ENCODE measurements around the gene AGPS.

Gene AGPS

DNA sequence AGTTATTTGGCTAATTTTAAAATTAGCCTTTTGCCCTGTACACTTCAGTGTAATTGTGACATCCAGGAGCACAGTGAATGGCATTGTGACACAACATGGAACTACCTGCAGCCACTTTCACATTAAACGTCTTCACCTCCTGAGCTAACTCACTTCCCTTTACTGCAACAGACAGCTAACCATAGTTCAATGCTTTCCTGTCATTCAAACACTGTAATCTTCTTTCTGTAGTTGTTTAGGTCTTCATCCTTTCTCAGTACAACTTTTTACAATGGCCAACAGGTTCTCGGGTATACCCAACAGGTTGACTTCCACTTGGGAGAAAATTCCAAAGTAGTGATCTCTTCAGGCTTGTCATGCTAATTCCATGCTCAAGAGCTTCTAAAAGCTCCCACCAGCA lies 8.6 kb upstream of the AGPS start:
- Histone ChIP-seq H4K20me1 (no peaks in the 10 kb centered on the region), H3K27me3 (no peaks in the 10 kb centered on the region), H3K36me3 (no peaks in the 10 kb centered on the region), H3K9ac (no peak overlapping the region), H3K9me3 (no peaks in the 10 kb centered on the region), H3K27ac (no peak overlapping the region), H3K4me2 (no peak overlapping the region), H3K4me1 (no peaks in the 10 kb centered on the region), H3K4me3 (no peak overlapping the region)
- no peak for TF ChIP-seq Cebpa-rat (IDR thresholded peaks at IDR 0.05)

GRCh38 chr2:177385151-177385550 lies 7.4 kb upstream of the AGPS start:
- Histone ChIP-seq H3K9ac (no peak overlapping the region), H3K4me3 (no peak overlapping the region), H4K20me1 (no peaks in the 10 kb centered on the region), H3K4me1 (no peaks in the 10 kb centered on the region), H3K4me2 (no peak overlapping the region), H3K27ac (no peak overlapping the region), H3K9me3 (no peaks in the 10 kb centered on the region), H3K36me3 (no peaks in the 10 kb centered on the region), H3K27me3 (no peaks in the 10 kb centered on the region)
- no peak for TF ChIP-seq Cebpa-rat (IDR thresholded peaks at IDR 0.05)

DNA sequence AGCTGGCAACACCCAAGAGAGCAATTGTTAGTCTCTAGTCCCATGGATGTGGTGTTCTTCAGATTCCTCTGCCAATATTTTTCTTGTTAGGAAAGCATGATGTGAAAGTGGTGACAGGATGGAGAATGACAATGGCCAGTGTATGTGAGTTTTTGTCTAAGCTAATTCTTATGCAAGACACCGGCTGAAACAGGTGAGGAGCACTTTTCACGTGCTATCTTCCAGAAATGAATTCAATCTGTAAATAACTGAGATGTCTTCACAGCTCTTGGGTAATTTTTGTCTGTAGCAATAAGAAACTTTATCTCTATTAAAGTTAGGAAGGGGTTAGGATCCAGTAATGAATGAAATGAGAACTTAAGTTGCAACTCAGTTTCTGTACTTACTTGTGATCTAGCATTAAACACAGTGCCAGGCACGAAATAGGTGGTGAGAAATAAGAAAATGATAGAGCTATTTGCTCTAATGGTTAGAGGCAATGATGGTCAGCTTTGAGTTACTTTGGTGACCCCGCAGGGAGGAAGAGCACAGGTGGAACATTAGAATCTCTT lies 676 bp upstream of the AGPS start:
- H3K9ac ChIP-seq = no peak overlapping the region
- peaks cover 26% of the 10 kb centered on the region for H3K27me3 ChIP-seq
- 0 out of 2 replicates have a peak, but pooled peaks cover under 1% of the 10 kb centered on the region for H3K36me3 ChIP-seq

DNA sequence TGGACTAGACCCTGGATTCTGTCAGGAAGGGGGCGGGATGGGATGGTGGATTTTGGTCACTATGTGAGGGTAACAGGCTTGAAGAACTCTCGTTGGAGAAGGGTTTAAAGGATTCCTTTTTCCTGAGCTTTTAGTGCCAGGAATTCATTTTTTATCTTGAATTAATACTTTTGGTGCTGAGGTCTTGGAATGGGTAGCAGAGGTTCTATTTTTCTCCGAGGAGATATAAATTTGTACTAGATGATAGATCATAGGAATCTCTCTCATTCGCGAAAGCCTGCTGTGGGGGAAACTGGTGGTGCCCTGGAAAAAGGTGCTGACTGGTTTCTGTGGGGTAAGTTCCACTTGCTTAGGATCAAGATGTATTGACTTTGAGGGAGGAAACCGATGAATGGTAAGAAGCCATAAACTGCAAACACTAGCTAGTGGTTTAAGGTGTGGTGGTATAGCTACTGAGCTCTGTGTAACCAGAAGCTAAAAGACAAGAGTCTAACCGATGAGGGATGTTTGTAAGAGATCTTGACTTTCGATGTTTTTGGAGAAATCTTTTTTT lies 706 bp downstream of the AGPS start:
- Histone ChIP-seq H3K36me3 (peaks cover 6% of the 10 kb centered on the region; the same call in 1 of the 2 replicates), H3K9ac (peak overlapping the region; percentile 87), H4K20me1 (peaks cover 8% of the 10 kb centered on the region; the same call in 1 of the 2 replicates), H3K9me3 (no peaks in the 10 kb centered on the region), H3K27ac (peak overlapping the region; percentile 84), H3K4me3 (peak overlapping the region; percentile 87), H3K4me2 (peak overlapping the region; percentile 92), H3K4me1 (peaks cover 29% of the 10 kb centered on the region), H3K27me3 (peaks cover 26% of the 10 kb centered on the region)
- no peak for TF ChIP-seq Cebpa-rat (IDR thresholded peaks at IDR 0.05)

More for the DNA sequence above, 676 bp upstream of the AGPS start:
- no peaks in the 10 kb centered on the region for H4K20me1 ChIP-seq
- peak overlapping the region; percentile 92 for H3K4me2 ChIP-seq
- H3K9me3 ChIP-seq = no peaks in the 10 kb centered on the region
- H3K4me3 ChIP-seq = peak overlapping the region; percentile 87
- no peak for TF ChIP-seq Cebpa-rat (IDR thresholded peaks at IDR 0.05)
- H3K27ac ChIP-seq = no peak overlapping the region
- peaks cover 29% of the 10 kb centered on the region for H3K4me1 ChIP-seq

DNA sequence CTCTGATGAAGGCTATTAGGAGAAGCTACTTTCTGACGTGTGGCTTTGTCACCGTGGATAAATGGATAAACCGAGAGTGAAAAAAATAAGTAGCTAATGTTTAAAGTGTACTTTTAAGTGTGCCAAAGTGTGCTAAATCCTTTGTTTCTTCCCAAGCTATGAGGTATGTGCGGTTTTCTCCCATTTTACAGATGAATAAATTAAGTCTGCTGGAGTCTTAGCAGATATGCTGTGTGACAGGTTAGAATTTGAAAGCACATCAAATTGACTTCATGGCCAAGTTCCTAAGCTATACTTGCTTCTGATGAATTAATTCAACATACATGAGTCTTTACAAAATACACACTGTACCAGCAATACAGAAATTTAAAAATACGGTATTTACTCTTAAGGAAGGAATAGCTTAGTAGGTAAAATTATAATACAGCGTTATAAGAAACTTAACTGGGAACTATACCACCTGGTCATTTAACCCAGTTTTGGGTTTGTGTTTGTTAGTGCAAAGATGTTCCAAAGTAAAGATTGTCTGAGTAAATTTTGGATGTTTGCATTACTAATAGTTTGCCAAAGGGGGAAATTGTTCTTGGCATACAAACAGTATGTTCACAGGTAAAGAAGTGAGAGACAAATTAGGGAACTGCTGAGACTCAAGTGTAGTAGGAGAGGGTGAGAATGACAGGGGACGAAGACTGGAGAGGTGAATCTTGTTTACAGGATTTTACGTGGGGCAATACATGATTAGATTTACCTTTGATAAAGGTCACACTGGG lies 1.4 kb downstream of the AGPS start:
- Histone ChIP-seq H3K4me1 (peaks cover 29% of the 10 kb centered on the region), H3K9ac (peak overlapping the region; percentile 87; the same call in 1 of the 2 replicates), H3K27me3 (peaks cover 26% of the 10 kb centered on the region), H3K4me2 (peak overlapping the region; percentile 92), H4K20me1 (peaks cover 14% of the 10 kb centered on the region; the same call in 1 of the 2 replicates), H3K36me3 (peaks cover 6% of the 10 kb centered on the region; the same call in 1 of the 2 replicates), H3K27ac (no peak overlapping the region), H3K4me3 (peak overlapping the region; percentile 87), H3K9me3 (no peaks in the 10 kb centered on the region)
- no peak for TF ChIP-seq Cebpa-rat (IDR thresholded peaks at IDR 0.05)

DNA sequence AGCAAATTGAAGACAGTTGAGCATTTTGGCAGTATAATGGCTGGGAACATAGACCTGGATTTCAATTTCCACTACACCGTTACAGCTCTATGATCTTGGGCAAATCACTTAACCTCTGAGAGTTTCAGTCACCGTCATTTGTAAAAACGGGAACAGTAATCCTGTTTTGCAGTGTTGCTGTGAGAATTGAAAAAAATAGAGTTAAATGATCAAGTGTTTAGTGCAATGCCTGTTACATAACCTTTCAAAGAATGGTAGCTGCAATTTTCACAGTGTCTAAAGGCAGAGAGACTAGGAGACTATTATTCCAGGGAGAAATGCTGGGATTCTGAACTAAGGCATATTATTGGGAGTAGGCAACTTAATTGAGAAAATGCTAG lies 2.0 kb downstream of the AGPS start:
- Histone ChIP-seq H3K27ac (no peak overlapping the region), H3K4me3 (no peak overlapping the region), H3K4me2 (peak overlapping the region; percentile 92; the same call in 1 of the 2 replicates), H3K4me1 (peaks cover 29% of the 10 kb centered on the region), H3K36me3 (peaks cover 6% of the 10 kb centered on the region; the same call in 1 of the 2 replicates), H4K20me1 (peaks cover 18% of the 10 kb centered on the region; the same call in 1 of the 2 replicates), H3K27me3 (peaks cover 26% of the 10 kb centered on the region), H3K9ac (no peak overlapping the region), H3K9me3 (no peaks in the 10 kb centered on the region)
- TF ChIP-seq Cebpa-rat (IDR thresholded peaks at IDR 0.05) = no peak

DNA sequence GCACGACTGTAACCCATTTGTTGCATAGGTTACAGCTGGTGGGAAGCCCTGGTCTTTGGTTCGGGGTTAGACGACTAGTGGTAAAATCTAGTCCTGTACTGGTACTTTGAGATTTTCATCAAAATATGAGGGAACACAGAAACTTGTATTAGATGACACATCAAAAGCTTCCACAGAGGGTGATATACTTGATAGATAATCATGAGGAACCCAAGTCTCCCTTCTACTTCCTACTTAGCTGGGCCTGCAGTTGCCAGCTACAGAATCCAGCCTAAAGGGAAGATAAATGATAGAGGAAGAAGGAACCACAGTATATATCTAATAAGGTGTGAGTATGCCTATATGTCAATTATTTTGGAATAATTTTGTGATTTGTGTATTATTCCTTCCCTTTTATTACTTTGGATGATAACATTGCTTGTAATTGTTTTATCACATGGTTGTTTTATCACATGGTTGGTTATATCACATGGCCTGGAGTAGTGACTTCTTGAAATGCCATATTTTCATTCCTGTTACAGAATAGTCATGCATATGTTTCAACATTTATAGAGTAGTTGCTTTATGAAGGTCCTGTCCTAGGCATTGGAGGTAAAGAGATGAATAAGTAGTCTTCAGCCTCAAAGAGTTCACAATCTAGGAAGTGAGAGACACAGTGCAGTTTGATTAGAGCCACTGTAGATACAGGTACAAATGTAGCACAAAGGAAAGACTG lies 2.9 kb downstream of the AGPS start:
- Histone ChIP-seq H3K4me3 (no peak overlapping the region), H3K36me3 (peaks cover 6% of the 10 kb centered on the region; the same call in 1 of the 2 replicates), H3K27me3 (peaks cover 26% of the 10 kb centered on the region), H3K4me2 (no peak overlapping the region), H3K9ac (no peak overlapping the region), H3K4me1 (peaks cover 29% of the 10 kb centered on the region), H3K27ac (no peak overlapping the region), H3K9me3 (no peaks in the 10 kb centered on the region), H4K20me1 (peaks cover 22% of the 10 kb centered on the region; the same call in 1 of the 2 replicates)
- TF ChIP-seq Cebpa-rat (IDR thresholded peaks at IDR 0.05) = no peak

DNA sequence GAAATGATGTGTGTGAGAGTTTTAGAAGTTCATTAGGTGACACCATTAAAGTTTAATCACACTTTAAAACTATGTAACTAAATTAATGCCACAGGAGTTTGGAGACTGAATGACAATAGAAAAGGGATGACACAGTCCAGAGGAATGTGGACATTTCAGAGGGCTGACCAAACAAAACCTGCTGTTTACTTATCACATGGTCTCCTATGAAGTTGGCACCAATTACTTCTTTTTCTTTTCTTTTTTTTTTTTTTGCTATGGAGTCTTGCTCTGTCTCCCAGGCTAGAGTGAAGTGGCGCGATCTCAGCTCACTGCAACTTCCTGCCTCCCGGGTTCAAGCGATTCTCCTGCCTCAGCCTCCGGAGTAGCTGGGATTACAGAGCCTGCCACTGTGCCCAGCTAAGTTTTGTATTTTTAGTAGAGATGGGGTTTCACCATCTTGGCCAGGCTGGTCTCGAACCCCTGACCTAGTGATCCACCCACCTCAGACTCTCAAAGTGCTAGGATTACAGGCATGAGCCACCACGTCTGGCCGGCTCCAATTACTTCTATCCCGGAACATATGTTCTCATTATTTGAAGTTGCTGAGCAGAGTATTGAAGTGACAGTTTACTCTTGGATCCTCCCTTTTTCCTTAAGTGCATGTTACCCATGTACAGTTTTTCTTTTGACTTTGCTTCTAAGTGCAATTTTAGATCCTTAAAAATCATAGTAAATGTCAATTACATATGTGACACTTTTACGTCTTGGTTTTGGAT lies 4.3 kb downstream of the AGPS start:
- Histone ChIP-seq H3K4me3 (no peak overlapping the region), H3K9ac (no peak overlapping the region), H3K4me1 (peaks cover 28% of the 10 kb centered on the region), H3K4me2 (no peak overlapping the region), H3K36me3 (peaks cover 6% of the 10 kb centered on the region; the same call in 1 of the 2 replicates), H3K27ac (no peak overlapping the region), H4K20me1 (peaks cover 29% of the 10 kb centered on the region; the same call in 1 of the 2 replicates), H3K27me3 (peaks cover 24% of the 10 kb centered on the region), H3K9me3 (no peaks in the 10 kb centered on the region)
- no peak for TF ChIP-seq Cebpa-rat (IDR thresholded peaks at IDR 0.05)
